ENCODE results near the gene ING3.

ING3 gene, protein sequence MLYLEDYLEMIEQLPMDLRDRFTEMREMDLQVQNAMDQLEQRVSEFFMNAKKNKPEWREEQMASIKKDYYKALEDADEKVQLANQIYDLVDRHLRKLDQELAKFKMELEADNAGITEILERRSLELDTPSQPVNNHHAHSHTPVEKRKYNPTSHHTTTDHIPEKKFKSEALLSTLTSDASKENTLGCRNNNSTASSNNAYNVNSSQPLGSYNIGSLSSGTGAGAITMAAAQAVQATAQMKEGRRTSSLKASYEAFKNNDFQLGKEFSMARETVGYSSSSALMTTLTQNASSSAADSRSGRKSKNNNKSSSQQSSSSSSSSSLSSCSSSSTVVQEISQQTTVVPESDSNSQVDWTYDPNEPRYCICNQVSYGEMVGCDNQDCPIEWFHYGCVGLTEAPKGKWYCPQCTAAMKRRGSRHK

DNA sequence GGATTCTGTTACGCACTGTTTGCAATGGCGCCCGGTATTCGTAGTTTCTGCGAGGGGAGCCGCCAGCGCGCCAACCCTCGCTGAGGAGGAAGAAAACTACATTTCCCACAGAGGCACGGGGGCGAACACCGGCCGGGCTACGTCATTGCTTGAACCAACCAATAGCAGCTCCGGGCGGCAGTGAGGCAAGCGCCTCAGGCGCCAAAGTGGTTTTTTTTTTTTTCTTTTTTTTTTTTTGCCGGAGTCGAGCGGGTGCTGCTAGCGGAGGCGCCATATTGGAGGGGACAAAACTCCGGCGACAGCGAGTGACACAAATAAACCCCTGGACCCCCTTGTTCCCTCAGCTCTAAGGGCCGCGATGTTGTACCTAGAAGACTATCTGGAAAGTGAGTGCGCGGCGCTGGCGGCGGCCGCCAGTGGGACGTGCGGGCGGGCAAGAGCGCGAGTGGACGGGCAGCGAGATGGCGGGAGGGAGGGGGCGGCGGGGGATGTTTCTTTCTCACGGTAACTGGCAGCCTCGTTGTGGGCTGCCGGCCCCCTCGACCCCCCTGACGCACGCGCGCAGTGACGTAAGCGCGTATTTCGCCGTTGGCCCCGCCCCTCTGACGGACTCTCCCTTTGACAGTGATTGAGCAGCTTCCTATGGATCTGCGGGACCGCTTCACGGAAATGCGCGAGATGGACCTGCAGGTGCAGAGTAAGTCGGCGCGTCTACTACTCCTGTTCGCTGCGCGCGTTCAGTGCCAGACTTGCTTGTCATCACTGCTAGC, at the start of gene ING3:
Gene ING3 (plus strand): TSS at position 239 of the 770 bp plus-strand sequence. CDS start 120 bp downstream, at position 359.
- DNase-seq: peak; percentile 96

DNA sequence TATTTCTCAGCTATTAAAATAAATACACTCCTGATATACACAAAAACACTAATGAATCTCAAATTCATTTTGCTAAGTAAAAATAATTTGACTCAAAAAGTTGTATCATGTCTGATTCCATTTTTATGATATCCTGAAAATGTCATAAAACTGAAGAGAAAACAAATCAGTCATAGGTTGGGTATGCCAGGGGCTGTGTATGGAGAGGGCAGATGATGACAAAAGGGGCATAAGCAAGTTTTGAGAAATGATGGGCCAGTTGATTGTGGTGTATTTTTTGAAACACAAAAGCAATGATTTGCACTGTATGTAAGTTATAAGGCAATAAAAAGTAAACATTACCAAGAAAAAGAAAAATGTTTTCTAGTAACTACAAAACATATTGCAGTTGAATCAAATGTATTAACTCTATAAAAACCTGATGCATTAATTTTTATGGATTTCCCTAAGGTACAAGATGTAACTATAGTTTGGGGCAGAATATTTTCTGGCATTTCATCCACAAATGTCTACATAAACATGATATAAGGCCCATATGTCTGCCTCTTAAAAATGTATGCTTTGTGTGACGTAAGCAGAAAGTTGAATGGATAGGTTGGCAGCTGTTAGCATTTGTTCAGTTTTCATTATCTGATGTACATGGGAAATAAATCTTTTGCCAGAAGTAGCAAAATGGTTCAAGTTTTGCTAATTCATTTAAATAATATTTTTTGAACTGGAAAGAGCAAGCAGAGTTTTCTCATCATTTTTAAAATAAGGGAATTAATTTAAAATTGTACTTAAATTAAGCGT, 35.1 kb upstream of the ING3 start:
- no peak for DNase-seq

DNA sequence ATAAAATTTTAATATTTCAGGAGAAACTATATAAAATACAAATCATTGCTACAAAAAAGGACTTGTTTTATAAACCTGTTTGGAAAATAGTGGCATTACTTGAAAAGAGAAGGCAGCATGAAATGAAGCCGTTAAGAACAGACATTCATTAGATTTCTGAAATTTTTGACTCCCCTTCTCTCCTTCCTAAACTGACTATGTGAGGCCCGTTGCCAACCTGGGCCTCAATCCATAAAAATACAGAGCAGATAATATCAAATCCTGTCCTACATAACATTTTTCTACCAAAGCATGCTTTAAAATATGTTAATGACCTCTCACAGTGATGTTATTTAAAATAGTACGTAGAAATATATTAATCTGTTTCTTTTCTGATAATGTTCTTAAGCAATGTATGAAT, 34.5 kb upstream of the ING3 start:
- DNase-seq: no peak

DNA sequence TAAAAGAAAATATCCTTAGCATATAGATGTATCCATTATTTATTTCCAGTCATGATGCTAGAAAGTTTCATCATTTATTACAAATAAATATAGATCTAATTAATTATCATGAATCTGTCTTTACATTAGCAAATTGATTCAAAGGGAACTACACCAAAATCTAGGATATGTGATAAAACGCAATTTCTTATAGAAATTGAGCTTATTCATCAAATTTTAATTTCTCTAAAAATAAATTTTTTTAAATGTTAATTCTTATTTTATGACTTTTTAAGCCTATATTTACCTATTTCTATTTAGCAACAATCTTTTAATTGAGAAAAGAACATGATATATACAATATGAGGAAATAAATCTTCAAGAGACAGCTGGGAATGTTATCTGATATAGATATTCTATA, 34.0 kb upstream of the ING3 start:
- DNase-seq: no peak

DNA sequence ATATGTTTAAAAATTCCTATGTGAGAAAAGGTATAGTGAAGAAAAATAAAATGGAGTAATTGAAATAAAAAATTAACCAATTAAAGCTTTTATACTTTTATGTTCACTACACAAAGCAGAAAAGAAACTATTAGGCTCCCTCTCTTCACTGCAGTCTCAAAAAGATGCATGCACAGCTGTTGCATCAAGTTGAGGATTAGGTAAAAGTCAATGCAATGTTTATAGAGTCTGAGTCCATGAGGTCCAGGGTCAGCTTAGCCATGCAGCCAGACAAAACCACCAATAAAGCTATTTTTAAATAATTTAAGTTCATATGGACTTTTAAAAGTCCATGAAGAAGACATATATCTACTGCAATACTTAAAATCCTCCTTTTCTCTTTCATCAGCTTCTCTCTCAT, 31.1 kb upstream of the ING3 start:
- DNase-seq: no peak

DNA sequence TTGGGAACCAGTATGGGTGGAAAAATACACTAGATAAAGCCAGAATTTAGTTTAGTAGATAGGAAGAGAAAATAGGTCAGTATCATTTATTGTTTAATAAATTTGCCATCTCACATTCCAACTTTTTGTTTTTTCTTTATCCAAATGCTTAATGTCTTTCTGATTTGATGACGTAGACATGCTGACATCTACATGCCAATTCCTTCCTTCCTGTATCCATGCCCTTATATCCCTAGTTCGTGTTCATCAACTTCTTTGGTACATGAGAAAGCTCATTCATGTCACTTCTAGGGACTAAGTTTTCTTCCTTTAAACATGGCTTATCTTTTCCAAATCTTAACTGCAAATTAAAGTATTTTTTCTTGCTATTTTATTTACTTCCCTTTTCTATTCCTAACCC, 30.5 kb upstream of the ING3 start:
- no peak for DNase-seq

DNA sequence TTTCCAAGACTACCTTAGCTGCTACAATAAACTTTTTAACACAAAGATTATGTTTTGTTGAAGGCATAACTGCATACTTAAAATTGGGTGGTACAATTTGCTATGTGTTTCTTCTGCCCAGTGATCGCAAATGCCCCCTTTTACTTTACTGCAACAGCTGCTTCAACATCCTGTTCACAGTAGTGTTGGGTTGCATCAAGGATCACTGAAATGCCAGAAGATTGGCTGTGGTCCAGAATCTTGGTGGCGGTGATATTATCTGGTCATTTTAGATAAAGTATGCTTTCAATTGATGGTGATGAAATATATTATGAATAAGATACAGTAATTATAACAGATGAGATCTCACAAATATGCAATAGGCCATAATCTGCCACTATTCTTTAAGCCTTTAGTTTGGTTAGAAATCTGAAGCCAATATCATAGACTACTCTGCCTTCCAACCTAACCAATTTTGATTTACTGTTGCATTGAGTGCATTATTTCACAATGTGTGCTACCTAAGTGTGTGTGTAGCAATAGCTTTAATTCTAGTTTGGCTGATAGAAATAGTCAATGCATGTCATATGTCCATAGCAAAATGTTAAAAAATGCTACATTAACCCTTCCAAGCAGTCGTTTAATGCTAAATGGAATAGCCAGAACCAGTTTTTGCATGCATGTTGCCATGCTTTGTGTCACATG, 29.8 kb upstream of the ING3 start:
- no peak for DNase-seq

DNA sequence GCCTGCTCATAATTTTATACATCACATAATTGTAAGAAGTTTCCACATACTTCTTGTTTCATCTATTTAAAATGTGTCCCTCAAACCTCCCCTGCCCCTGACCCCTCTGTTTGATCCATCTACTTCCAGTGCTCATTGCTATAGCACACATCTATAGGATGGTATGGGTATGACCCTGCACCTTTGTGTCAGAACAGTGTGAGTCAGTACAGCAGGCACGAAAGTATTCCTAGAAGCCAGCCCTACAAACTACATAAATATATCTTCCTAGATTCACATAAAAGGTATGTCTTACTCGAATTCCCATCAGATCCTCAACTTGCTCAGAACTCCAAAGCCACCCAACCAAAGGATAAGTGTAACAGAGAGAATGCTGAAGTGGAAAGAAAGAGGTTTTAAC, 25.7 kb upstream of the ING3 start:
- DNase-seq: no peak

DNA sequence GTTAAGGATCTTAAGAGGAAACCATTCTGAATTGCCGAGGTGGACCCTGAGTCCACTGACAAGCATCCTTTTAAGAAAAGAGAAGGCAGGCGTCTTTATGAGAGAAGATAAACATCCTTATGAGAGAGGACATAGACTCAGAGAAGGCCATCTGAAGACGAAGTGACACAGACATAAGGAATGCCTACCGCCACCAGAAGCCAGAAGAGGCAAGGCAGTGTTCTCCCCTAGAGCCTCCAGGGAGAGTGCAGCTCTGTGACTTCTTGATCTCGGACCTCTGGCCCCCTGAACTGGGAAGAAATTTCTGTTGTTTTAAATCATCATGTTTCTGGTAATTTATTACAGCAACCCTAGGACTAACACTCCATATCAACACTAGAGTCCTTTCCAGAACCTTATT, 25.2 kb upstream of the ING3 start:
- DNase-seq: no peak

DNA sequence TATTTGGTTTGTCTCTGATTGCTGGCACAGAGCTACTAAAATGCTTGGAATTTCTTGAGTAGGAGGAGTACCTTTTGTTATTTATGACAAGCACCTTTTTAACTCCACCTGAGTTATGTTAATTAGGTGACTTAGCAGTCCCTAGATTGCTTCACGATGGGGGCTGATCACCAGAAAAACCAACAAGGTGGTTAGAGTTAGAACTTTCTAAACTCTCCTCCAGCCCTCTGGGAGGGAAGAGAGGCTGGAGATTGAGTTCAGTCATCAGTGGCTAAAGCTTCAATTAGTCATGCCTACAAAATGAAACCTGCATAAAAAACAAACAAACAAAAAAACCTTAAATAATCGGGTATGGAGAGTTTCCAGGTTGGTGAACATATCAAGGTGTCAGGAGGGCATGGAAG, 23.6 kb upstream of the ING3 start:
- DNase-seq: no peak

DNA sequence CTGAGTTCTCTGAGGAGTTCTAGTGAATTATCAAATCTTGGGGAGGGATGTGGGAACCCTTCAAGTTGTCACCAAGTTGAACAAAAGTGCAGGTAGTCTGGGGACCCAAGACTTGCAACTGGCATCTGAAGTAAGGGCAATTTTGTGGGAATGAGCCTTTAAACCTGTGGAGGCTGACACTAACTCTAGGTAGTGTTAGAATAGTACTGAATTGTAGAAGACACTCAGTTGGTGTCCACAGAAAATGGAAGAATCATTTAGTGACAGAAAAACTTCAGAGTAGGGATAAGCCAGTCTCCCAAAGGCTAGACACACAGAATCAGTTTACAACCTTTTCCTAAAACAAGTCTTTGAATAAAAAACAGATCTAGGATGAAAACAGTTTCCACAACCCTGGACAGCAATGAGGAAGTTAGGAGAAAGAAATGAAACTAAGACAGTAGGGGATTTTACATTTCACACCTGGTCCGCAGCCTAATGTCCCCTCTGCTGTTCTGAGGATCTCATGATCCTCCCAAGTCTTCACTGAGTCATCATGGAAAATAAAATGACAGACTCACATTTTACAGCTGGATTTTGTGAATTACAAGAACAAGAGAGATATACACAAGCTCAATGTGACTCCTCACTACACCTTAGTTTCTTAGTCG, 23.0 kb upstream of the ING3 start:
- DNase-seq: no peak

DNA sequence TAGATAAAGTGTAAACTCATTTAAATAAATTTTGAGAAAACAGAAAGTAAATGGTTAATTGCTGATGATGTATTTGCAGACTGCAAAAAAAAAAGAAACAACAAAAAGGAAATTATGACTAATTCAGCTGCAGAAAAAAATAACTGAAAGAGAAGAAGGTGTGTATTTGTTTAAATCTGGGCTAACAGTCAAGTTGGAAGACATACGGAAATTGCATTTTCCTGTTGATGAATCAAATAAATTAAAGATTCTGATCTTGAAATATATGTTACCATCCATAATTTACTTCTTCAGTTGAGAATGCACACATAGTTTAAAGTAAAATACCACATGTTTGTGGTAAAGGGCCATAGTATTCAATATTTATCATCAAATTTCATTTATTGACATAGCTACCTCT, 19.3 kb upstream of the ING3 start:
- DNase-seq: no peak

DNA sequence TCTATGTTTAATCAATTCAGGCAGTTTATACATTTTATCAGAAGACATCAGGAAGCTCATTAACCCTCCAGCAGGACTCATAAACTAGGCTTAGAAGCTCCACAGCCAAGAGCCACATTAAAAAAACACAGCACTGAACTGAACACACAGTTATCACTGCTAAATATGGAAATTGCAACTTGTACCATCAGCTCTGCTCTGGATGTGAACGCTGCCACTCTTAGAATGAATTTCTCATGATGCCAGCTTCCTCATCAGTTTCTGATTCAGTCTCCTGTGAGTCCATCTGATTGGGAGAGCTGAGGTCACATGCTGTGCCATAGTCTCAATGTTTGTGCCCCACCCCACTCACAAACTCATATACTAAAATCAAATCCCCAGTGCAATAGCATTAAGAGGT, 17.1 kb upstream of the ING3 start:
- DNase-seq: no peak

DNA sequence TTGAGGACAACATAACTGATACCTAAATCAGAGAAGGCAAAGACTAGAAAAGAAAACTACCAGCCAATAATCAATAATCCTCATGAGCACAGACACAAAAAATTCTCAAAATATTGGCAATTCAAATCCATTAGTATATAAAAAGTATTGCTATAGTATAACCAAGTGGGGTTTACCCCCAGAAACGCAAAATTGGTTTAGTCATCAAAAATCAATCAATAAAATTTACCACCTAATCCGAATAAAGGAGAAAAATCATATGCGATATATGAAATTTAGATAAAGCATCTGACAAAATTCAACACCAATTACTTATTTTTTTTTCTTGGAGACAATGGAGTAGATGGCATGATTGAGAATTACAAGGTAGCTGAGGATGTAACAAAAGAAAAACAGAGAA, 11.2 kb upstream of the ING3 start:
- no peak for DNase-seq

DNA sequence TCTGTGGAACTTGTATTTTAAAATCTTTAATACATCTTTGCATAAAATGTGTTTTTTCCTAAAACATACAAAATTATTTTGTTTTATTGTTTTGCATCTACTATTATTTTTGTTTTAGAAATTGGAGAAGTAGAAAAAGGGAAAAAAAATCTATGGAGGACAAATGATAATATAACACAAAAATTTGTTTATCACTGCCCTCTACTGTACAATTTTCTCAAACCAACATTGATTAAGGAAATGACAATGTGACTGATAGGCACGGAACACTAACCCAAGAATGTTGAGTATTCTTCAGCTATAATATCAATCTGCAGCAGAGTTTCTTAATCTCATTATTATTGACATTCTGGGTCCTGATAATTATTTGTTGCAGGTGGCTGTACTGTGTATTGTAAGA, 9.5 kb upstream of the ING3 start:
- DNase-seq: no peak

DNA sequence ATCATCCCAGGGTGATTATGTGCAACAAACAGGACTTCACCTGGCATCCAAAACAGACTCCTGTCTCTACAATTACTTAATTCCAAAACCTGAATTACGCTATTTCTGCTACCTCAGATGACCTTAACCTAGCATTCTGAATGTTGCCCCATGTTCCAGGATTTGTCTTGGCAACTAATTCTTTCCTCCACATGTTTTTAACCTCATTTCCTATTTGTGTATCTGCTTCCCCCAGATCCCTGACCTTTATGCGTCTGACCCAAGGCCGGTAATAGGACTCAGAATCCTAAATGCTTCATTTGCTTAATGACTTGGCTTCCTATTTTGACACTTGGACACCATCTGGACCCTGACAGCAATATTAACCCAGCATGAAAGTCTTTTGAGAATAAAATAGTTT, 8.7 kb upstream of the ING3 start:
- no peak for DNase-seq

DNA sequence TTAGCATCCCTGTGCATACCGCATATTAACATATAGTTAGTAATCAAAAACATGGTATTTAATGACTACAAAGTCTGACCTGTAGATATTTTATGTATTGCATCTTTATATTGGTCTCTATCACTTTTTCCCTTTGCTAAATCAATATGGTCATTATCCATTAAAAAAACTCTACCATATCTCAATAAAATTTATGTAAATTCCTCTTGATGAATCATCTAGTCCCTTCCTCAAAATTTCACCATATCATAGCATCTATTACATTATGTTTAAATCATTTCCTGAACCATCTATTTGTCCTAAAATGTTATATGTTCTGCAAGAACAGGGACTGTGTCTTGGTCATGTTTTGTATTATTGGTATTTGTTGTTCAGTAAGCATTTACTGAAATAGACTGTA, 7.7 kb upstream of the ING3 start:
- no peak for DNase-seq

DNA sequence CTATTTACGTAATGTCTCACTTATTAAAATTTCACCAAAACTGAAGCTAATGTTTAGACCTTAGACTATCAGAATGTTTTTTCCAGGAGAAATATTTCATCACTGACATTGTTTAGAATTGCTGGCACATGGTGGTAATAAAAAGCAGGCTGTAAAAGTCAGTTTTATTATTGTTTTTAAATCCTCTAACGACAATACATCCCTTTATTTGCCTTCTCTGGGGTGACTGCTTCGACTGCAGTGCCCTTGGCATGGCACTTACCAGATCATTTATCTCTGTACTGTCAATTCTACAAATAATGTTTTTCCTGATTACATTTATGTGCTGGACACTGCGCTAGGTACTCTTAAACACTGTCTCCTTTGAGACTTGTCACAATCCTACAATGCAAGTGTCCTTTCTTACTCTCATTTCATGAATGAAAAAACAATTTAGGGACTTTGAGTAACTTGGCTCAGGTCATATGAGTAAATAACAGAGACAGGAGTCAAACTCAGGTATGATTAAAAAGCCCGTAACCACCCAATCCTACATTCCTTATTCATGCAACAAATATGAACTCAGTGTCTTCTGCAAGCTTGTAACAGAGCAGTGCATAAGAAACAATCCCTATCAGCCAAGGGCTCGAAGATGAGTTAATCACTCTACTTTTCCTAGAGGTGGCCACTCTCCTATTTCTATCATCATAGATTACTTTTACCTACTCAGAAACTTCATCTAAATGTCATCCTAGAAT, 5.6 kb upstream of the ING3 start:
- DNase-seq: peak; percentile 11

DNA sequence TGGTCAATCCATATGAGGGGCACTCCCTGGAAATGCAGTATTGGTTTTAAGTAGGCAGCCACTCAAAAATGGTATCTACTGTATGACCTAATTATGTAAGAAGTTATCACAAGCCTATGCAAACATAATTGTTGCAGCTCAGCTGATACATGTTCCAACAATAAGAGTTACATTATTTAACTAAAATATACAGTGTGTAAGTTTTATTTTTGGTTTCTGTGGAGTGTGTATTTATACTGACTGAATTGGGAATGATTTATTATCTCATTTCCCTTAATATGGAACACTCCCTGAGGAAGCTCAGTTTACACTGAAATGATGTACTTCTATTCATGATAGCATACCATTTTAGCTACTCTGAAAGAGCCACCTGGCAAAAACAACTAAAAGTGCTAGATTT, 2.6 kb upstream of the ING3 start:
- DNase-seq: no peak

DNA sequence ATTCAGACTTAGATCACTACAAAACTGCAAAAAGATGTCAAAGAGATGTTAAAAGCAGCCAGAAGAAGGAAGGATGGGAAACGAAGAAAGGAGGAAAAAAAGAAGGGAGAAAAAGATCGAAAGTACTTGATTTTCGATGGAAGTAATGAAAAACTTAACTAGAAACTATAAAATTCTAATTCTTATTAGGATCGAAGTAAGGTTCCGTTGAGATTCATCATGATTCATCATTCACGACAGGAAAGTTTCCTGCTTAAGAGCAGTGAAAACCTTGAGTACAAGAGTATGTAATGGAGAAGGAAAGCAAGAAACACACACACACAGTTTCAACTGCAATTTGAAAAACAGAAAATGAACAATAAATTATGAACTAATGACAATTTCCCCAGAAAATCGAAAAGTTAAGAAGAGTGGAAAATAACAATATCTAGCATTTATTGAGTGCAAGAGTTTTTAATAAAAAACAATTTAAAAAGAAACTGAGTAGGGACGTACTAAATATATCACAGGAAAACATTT, 1.1 kb upstream of the ING3 start:
- no peak for DNase-seq

DNA sequence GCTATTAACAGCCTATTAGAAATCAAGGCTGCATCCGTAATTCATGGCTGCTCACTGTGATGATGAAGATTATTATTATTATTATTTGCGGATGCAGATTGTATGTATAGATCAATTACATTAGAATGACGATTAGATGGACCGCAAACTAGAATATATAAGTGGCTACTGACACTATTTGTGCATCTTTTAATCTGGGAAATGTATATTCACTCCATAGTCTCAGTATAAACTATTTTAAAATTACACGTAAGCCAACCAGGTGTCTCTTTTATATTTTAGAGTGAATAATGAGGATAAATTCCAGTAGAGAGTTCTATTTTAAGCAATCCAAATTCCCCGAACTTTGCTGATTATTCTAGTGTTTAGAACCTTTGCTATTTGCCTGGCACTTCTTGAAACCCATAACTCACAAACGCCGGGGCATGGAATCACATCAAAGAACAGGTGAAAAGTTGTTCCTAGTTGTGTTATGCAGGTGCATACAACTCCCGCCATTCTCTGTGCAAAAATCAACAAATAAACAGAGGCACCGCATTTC, 509 bp upstream of the ING3 start:
- no peak for DNase-seq
